ENCODE data around the gene GPHA2. TPM values are rescaled to one million over a fixed set of nuclear protein-coding genes. Genes with fewer than 3 reads are reported as not detected.

The GPHA2 gene
- total RNA-seq, 2 experiments from 2014 or later, result not detected

Other genes starting within 250 kb of the GPHA2 start
- gene NRXN2, start 212.7 kb downstream of the GPHA2 start, total RNA-seq, result under 1 TPM in 1 of 2 experiments, not detected in 1; 0.08 TPM
- gene RASGRP2, start 191.8 kb downstream of the GPHA2 start, total RNA-seq, result 100 to 1,000 TPM; 179 to 183 TPM
- gene PYGM, start 175.9 kb downstream of the GPHA2 start, total RNA-seq, result 1 to 10 TPM; 3.1 to 4.0 TPM
- 100 to 1,000 TPM; 385 to 390 TPM for gene SF1, start 157.4 kb downstream of the GPHA2 start, total RNA-seq
- 10 to 100 TPM; 95.6 to 98.0 TPM for gene MAP4K2, start 132.7 kb downstream of the GPHA2 start, total RNA-seq
- gene MEN1, start 125.3 kb downstream of the GPHA2 start, total RNA-seq, result 10 to 100 TPM; 32.5 to 33.4 TPM
- under 1 TPM; 0.65 to 0.70 TPM for gene CDC42BPG, start 91.2 kb downstream of the GPHA2 start, total RNA-seq
- 100 to 1,000 TPM; 138 to 146 TPM for gene EHD1, start 57.3 kb downstream of the GPHA2 start, total RNA-seq
- 10 to 100 TPM; 37.4 to 40.7 TPM for gene ATG2A, start 18.7 kb downstream of the GPHA2 start, total RNA-seq
- gene PPP2R5B, start 11.2 kb downstream of the GPHA2 start, total RNA-seq, result 10 to 100 TPM; 19.8 to 21.1 TPM
- under 1 TPM; 0.15 to 0.33 TPM for gene MAJIN, start 36.2 kb upstream of the GPHA2 start, total RNA-seq
- under 1 TPM; 0.30 to 0.53 TPM for gene BATF2, start 61.1 kb upstream of the GPHA2 start, total RNA-seq
- 10 to 100 TPM; 58.5 to 59.4 TPM for gene ARL2, start 78.3 kb upstream of the GPHA2 start, total RNA-seq
- gene SNX15, start 91.5 kb upstream of the GPHA2 start, total RNA-seq, result 10 to 100 TPM; 24.3 to 24.6 TPM
- 10 to 100 TPM; 24.2 to 24.8 TPM for gene SAC3D1, start 105.3 kb upstream of the GPHA2 start, total RNA-seq
- 10 to 100 TPM; 13.6 to 16.8 TPM for gene NAALADL1, start 122.7 kb upstream of the GPHA2 start, total RNA-seq
- 100 to 1,000 TPM in 1 of 2 experiments, 10 to 100 TPM in 1; 98.2 to 104 TPM for gene CDCA5, start 148.1 kb upstream of the GPHA2 start, total RNA-seq
- 10 to 100 TPM; 30.1 to 31.6 TPM for gene ZFPL1, start 148.3 kb upstream of the GPHA2 start, total RNA-seq
- 100 to 1,000 TPM; 117 to 123 TPM for gene VPS51, start 160.3 kb upstream of the GPHA2 start, total RNA-seq
- 10 to 100 TPM; 27.2 to 28.4 TPM for gene TM7SF2, start 176.0 kb upstream of the GPHA2 start, total RNA-seq
- 1 to 10 TPM; 8.1 to 8.6 TPM for gene ZNHIT2, start 181.8 kb upstream of the GPHA2 start, total RNA-seq
- 1,000 to 10,000 TPM in 1 of 2 experiments, 100 to 1,000 TPM in 1; 995 to 1,031 TPM for gene FAU, start 186.2 kb upstream of the GPHA2 start, total RNA-seq
- gene MRPL49, start 186.4 kb upstream of the GPHA2 start, total RNA-seq, result 10 to 100 TPM; 36.5 to 37.4 TPM
- gene SYVN1, start 198.6 kb upstream of the GPHA2 start, total RNA-seq, result 10 to 100 TPM; 39.4 to 42.2 TPM
- not detected for gene SPDYC, start 234.3 kb upstream of the GPHA2 start, total RNA-seq
- gene CAPN1, start 246.0 kb upstream of the GPHA2 start, total RNA-seq, result 100 to 1,000 TPM; 164 to 167 TPM

All from activated CD4-positive, alpha-beta memory T cell treated with anti-CD3 and anti-CD28 coated beads, Interleukin-2, amount 10 ng/mL, durations not matched to agents 7 days and 5 days (primary cell).